Measurements from ENCODE around the gene CD33. TPM values are rescaled to one million over a fixed set of nuclear protein-coding genes. Genes with fewer than 3 reads are reported as not detected.

The CD33 gene
- total RNA-seq, 1 donor from 2014 or later, result 1.3 TPM

DNA sequence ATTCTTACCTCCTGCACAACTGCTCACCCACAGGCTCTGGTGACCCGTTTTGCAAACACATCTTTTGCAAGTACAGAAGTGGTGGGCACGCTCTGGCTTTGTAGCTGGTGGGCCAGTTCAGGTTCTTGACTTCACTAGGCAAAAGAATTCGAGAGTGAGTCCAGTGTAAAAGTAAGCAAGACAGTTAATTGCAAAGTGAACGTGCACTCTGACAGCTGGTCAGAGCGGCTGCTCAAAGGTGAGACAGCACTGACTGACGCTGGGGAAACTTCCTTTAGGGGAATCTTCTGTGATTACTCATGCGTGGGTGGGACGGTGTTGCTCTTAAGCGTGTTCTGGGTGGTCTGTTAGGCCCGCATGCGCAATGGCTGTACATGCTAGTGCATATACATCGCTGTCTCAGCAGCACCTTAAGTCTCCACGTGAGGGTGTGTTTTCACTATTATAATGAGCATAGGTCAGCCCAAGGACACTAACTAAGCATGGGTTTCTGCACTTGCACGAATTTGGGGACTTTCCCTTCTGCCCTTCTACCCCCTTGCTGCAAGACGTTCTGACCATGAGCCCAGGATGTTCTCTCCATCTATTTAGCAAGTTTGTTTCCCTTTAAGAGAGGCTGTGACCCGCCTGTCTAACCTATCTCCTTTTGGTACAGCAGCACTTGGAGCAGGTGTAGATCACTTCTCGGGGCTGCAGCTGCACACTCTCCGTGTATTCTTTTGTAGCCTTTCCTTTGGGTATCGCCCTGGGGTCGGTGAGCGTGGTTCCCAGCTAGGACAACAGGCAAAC is 30.2 kb upstream of the CD33 start:
- no peaks in the 10 kb centered on the region for H3K27me3 ChIP-seq

DNA sequence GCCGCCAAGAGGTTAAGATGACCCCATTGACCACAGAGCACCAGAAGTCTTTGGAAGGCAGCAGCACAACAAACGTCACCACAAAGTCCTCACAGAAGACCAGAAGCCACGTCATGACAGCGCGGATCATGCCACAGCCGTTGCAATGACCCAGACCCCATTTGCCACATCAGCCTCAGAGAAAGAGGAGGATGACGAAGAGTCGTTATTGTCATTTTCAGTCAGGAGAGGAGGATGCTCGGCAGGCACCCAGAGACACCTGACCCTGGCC is 29.6 kb upstream of the CD33 start:
- H3K4me3 ChIP-seq, result no peak overlapping the region
- H3K4me1 ChIP-seq, result no peaks in the 10 kb centered on the region
- H3K9me3 ChIP-seq, result no peaks in the 10 kb centered on the region
- H3K27me3 ChIP-seq, result no peaks in the 10 kb centered on the region
- DNase-seq (ENCODE audit: low spot score in 2 of 2), result no peak
- no peaks in the 10 kb centered on the region for H3K36me3 ChIP-seq
- intact Hi-C loops (cut with DNase I), result no loop called here
- no peak overlapping the region for H3K27ac ChIP-seq
- TF ChIP-seq, protein P1, sequence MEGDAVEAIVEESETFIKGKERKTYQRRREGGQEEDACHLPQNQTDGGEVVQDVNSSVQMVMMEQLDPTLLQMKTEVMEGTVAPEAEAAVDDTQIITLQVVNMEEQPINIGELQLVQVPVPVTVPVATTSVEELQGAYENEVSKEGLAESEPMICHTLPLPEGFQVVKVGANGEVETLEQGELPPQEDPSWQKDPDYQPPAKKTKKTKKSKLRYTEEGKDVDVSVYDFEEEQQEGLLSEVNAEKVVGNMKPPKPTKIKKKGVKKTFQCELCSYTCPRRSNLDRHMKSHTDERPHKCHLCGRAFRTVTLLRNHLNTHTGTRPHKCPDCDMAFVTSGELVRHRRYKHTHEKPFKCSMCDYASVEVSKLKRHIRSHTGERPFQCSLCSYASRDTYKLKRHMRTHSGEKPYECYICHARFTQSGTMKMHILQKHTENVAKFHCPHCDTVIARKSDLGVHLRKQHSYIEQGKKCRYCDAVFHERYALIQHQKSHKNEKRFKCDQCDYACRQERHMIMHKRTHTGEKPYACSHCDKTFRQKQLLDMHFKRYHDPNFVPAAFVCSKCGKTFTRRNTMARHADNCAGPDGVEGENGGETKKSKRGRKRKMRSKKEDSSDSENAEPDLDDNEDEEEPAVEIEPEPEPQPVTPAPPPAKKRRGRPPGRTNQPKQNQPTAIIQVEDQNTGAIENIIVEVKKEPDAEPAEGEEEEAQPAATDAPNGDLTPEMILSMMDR (IDR thresholded peaks at IDR 0.05), result no peak

More for the DNA sequence above, 30.2 kb upstream of the CD33 start:
- Histone ChIP-seq H3K27ac (no peak overlapping the region), H3K9me3 (no peaks in the 10 kb centered on the region), H3K4me3 (no peak overlapping the region), H3K4me1 (no peaks in the 10 kb centered on the region), H3K36me3 (no peaks in the 10 kb centered on the region)
- peak in 1 of 2 donors; percentile 30 for DNase-seq (ENCODE audit: low spot score in 2 of 2)
- TF ChIP-seq, protein P1 (IDR thresholded peaks at IDR 0.05), result no peak
- intact Hi-C loops (cut with DNase I), result no loop called here

DNA sequence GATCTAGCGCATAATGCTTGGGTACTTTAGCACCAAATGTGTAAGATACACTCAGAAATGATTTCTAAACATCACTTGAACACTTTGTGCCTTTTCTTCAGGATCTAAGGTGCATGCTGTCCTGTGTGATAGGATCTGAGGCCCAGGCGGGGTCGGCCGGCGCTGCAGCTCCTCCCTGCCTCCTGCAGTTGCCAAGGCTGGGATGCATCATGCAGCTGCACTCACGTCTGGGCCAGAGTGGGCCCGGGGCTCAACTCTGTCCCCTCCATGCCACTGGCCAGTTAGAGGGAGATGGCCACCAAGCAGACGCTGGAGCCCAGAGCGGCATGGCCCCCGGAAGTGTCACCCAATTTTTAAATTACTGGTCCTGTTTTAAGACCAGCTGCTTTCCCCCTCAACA is 29.3 kb upstream of the CD33 start:
- TF ChIP-seq, protein P1 (IDR thresholded peaks at IDR 0.05), result no peak
- no peaks in the 10 kb centered on the region for H3K27me3 ChIP-seq
- H3K4me3 ChIP-seq, result no peak overlapping the region
- H3K27ac ChIP-seq, result no peak overlapping the region
- H3K4me1 ChIP-seq, result no peaks in the 10 kb centered on the region
- intact Hi-C loops (cut with DNase I), result no loop called here
- H3K36me3 ChIP-seq, result no peaks in the 10 kb centered on the region
- no peak for DNase-seq (ENCODE audit: low spot score in 2 of 2)
- H3K9me3 ChIP-seq, result no peaks in the 10 kb centered on the region

DNA sequence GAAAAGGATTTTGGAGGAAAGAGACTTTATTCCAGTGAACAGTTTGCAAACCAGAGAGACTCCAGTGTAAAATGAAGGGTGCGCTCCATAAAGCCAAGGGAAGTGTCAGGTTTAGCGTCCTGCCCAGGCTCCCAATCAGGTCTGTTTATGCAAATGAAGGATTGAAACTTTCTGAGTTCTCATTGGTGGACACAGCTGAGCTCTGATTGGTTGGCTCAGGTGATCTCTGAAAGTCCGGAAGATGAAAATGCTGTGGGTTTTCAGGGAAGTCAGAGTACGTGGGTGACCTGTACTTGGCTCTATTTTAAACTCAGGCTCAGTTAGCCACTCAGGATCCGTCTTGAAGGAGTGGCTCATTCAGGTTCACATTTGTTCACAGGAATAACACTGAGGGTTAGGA is 28.7 kb upstream of the CD33 start:
- Histone ChIP-seq H3K4me3 (no peak overlapping the region), H3K9me3 (no peaks in the 10 kb centered on the region), H3K4me1 (no peaks in the 10 kb centered on the region), H3K27ac (no peak overlapping the region), H3K36me3 (no peaks in the 10 kb centered on the region), H3K27me3 (no peaks in the 10 kb centered on the region)
- intact Hi-C loops (cut with DNase I), result no loop called here
- TF ChIP-seq, protein P1 (IDR thresholded peaks at IDR 0.05), result no peak
- DNase-seq (ENCODE audit: low spot score in 2 of 2), result no peak

DNA sequence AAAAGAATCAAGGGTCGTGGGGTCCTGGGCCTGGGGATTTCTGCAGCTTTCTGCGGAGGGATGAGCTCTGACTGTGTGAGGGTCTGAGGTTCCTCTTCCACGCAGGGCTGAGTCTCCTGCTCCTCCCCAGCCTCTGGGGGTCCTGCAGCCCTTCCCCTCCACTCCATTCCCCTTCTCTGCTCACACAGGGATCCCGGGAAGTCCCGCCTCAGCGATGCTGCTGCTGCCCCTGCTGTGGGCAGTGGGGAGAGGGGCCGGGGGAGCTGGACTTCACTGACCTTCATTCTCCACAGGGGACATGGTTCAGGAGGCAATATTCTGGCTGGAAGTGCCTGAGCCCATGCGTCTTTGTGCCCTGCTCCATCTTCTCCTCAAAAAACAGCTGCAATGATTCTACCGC is 26.2 kb upstream of the CD33 start:
- H3K4me1 ChIP-seq, result no peaks in the 10 kb centered on the region
- no peaks in the 10 kb centered on the region for H3K36me3 ChIP-seq
- H3K27me3 ChIP-seq, result no peaks in the 10 kb centered on the region
- no peak for DNase-seq (ENCODE audit: low spot score in 2 of 2)
- TF ChIP-seq, protein P1 (IDR thresholded peaks at IDR 0.05), result no peak
- intact Hi-C loops (cut with DNase I), result no loop called here
- H3K9me3 ChIP-seq, result no peaks in the 10 kb centered on the region
- H3K27ac ChIP-seq, result no peak overlapping the region
- H3K4me3 ChIP-seq, result no peak overlapping the region
